ENCODE data around the gene SLC15A2.
"Not testable (repeated sequence)": the region's sequence is repeated elsewhere in the genome, so short reads cannot be mapped to it uniquely, and the experiment has no call there.

SLC15A2 gene, protein sequence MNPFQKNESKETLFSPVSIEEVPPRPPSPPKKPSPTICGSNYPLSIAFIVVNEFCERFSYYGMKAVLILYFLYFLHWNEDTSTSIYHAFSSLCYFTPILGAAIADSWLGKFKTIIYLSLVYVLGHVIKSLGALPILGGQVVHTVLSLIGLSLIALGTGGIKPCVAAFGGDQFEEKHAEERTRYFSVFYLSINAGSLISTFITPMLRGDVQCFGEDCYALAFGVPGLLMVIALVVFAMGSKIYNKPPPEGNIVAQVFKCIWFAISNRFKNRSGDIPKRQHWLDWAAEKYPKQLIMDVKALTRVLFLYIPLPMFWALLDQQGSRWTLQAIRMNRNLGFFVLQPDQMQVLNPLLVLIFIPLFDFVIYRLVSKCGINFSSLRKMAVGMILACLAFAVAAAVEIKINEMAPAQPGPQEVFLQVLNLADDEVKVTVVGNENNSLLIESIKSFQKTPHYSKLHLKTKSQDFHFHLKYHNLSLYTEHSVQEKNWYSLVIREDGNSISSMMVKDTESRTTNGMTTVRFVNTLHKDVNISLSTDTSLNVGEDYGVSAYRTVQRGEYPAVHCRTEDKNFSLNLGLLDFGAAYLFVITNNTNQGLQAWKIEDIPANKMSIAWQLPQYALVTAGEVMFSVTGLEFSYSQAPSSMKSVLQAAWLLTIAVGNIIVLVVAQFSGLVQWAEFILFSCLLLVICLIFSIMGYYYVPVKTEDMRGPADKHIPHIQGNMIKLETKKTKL
- total RNA-seq = 2.0 to 4.0 (median 3.4) reads per million in 4 experiments

DNA sequence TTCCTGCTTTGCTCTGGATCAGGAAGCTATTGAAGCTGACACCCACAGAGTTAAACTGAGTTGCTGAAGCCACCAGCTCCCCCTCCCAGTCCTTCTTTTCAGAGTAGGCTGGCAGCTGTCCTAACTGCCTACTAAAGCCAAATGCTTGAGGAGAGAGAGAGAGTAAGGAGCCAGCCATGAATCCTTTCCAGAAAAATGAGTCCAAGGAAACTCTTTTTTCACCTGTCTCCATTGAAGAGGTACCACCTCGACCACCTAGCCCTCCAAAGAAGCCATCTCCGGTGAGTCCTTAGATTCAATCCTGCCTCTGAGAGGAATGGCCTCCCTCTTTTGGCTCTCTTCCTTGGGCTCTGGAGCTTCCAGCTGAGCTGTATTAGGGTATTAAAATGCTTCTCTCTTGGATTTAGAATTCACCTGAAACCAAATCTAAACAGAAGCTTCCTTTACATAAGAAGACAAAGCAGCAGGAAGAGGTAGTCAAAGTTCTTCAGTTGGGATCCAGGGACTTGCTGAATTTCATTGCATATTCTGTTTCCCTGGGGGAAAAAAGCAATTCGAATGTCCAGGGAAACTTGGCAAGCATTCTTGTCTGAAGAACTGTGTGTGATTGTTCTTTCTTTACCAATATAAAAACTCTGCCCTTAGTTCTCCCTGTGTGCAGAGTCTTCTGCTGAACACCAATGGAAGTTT, at the start of gene SLC15A2:
TSS of gene SLC15A2 (plus strand) at position 101 of the 690 bp plus-strand sequence. CDS start at position 177, 76 bp downstream.
- no peak for DNase-seq

DNA sequence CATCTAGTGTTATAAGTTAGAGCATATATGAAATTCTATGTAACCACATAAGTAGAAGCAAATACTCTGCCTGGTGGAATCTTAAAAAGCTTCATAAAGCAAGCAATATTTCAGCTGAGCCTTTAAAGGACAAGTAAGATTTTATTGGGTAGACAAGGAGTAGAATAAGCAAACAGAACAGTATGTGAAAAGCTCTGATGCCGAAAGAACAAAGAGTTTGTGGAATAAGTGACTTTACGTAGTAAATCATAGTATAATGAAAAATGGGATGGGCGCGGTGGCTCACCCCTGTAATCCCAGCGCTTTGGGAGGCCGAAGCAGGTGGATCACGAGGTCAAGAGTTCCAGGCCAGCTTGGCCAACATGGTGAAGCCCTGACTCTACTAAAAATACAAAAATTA, 49.3 kb upstream of the SLC15A2 start:
- DNase-seq = no peak

DNA sequence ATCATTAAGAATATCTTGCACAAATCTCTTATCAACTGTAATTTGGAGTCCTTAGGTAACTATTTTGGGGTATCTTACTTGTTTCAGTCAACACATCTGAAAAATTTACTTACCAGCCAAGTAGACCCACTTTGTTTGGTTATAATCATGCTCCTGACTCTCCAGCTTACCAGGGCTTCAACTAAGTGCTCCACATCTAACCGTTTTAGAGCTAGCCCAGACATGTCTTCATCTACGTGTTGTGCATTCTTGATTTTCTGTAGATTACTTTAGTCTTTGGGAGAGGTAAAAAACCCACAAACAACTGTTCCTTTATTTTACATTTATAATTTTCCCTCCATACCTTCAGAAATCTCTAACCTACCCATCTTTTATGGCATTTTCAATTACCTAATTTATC, 41.9 kb upstream of the SLC15A2 start:
- no peak for DNase-seq

DNA sequence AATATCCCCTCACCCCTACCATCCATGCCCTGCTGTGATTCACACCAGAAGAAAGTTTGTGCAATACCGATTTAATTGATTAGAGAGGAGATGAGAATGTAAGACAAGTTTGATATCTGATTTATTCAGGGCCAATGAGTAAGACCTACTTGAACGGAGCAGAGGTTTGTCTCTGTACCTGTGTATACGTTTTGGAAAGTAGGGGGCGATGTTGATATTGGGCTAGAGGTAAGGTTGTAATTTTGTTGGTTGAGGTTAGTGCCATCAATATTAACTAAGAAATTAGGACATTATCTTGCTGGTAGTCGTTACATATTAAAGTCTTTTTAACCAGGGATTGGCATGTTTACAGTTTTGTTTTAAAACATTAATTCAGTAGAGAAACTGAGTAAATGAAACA, 38.6 kb upstream of the SLC15A2 start:
- no peak for DNase-seq

DNA sequence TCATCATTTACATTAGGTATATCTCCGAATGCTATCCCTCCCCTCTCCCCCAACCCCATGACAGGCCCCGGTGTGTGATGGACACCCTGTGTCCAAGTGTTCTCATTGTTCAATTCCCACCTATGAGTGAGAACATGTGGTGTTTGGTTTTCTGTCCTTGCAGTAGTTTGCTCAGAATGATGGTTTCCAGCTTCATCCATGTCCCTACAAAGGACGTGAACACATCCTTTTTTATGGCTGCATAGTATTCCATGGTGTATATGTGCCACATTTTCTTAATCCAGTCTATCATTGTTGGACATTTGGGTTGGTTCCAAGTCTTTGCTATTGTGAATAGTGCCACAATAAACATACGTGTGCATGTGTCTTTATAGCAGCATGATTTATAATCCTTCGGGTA, 36.4 kb upstream of the SLC15A2 start:
- DNase-seq = not testable (repeated sequence)

DNA sequence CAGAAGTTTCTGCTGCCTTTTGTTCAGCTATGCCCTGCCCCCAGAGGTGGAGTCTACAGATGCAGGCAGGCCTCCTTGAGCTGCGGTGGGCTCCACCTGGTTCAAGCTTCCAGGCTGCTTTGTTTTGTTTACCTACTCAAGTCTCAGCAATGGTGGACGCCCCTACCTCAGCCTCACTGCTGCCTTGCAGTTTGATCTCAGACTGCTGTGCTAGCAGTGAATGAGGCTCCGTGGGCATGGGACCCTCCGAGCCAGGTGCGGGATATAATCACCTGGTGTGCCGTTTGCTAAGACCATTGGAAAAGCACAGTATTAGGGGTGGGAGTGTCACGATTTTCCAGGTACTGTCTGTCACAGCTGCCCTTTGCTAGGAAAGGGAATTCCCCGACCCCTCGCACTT, 31.0 kb upstream of the SLC15A2 start:
- not testable (repeated sequence) for DNase-seq

DNA sequence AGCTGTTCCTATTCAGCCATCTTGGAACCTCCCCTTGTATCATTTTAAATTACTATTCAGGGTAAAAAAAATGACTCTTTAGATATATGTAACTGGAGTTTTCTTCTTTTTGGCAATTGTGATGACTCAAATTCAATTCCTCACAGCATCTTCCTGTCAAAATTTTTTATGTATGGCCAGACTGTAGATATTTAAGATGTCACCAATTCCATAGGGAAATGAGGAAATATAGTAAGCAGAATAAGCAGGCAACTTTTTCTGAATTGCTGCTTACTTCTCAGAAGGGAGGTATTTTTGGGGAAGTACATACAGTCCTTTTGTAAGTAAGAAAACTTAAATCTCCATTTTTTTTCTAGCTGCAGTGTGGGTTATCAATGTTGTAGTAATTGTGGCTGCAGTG, 30.4 kb upstream of the SLC15A2 start:
- no peak for DNase-seq

DNA sequence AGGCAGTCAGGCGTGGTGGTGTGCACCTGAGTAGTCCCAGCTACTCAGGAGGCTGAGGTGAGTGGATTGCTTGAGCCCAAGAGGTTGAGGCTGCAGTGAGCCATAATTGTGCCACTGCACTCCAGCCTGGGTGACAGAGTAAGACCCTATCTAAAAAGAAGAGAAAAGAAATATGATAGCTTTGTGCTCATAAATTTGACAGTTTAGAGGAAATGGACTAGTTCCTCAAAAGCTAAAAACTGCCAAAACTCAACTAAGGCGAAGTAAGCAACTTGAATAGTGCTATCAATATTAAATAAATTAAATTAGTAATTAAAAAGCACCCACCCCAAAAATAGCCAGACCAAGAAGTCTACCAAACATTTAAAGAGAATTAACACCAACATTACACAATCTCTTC, 24.5 kb upstream of the SLC15A2 start:
- no peak for DNase-seq

DNA sequence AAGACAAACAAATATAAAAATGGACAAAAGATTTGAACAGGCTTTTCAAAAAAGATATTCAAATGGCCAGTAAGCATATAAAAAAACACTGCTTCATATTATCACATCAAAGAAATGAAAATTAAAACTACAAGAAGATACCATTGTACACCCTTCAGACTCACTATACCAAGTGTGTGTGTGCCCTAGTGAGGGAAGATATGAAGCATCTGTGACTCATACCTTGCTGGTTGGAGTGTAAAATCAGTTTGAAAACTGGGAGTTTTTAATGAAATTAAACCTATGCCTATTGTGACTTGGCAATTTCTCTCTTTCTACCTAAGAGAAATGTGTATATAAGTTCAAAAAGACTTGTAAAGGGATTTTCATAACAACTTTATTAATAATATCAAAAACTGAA, 23.5 kb upstream of the SLC15A2 start:
- DNase-seq = no peak

DNA sequence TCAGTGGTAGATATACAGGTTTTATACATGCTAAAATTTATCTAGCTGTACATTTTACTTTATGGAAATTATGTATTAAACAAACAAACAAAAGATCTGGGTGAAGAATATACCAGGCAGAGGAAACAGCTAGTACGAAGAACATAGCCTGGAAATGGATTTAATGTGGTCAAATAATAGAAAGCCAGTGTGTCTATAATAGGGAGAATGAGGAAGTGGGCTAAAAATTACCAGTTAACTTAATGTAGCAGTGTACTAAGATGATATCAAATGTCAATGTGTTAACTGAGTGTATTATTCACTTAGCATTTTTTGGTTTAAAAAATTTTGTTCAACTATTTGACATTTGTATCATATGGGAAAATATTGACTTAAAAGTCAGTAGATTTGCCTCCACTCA, 22.8 kb upstream of the SLC15A2 start:
- DNase-seq = no peak

DNA sequence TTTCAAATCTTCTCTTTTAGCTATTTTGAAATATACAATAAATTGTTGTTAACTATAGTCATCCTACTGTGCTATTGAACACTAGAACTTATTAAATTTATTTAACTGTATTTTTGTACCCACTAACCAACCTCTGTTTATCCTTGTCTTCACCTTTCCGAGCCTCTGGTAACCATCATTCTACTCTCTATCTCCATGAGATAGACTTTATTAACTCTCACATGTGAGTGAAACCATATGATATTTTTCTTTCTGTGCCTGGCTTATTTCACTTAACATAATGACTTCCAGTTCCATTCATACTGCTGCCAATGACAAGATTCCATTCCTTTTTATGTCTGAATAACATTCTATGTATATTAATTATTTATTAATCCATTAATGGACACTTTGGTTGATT, 15.8 kb upstream of the SLC15A2 start:
- no peak for DNase-seq

DNA sequence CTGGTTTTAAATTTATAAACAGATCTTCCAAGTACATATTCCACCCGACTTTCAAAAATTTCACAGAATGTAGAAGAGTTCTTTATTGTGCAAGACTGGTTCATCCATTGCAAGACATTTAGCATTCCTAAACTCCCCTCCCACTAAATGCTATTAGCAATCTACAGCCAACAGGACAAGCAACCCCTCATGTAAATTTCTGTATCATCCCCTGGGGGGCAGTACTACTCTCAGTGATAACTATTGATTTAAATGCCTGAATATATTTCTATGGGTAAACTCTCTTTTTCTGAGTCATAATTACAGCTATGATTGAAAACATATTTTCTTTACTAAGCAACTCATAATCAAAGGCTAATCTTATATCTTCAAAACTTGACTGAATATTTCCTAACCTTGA, 10.7 kb upstream of the SLC15A2 start:
- no peak for DNase-seq

DNA sequence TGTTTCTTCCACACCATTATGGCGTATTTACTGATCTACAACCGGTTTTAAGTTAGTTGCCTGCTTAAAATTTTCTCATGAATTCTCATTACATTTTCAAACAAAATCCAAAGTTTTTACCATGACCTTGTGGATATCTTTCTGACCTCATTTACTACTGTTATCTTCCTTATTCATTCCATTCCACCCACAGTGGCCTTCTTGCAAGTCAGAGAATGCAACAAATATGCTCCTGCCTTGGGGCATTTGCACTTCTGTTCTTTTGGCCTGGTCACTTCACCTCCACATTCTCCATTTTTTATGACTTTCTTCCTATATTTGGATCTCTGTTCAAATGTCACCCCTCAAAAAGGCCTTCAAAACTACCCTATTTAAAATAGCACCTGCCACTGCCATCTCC, 8.8 kb upstream of the SLC15A2 start:
- DNase-seq = no peak

DNA sequence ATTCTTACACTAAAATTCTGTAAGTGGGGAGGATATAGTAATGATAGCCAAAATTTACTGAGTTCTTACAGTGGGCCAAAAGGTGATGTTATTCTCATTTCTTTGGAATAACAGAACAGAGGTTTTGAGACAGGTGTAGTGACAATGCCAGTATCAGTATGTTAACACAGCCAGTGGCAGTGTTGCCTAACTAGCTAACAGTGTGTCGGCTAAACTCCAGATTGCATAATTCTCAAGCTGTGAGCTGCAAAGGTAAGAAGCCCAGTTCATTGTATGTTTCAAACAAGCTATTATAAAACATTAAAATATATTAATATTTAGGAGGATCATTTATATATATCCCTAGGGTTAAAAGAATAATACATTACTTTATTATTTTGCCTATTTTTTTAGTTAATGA, 920 bp downstream of the SLC15A2 start:
- DNase-seq = no peak

DNA sequence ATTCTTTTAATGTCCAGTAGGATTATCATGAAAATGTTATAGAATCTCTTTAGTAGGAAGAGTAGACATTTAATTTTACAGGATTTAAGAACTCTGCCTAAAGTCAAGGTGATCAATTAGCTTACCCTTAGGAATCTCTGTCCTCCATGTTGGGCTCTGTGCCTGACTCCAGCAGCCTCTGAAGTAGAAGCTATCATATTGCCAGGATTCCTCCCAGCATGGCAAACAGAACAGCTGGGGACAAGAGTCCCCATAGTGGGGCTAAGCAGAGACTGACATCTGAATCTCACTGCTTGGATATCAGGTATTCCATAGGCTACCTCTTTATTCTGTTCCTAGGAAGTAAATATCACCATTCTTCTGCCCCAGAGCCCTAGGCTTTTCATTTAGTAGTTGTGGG, 1.5 kb downstream of the SLC15A2 start:
- no peak for DNase-seq

DNA sequence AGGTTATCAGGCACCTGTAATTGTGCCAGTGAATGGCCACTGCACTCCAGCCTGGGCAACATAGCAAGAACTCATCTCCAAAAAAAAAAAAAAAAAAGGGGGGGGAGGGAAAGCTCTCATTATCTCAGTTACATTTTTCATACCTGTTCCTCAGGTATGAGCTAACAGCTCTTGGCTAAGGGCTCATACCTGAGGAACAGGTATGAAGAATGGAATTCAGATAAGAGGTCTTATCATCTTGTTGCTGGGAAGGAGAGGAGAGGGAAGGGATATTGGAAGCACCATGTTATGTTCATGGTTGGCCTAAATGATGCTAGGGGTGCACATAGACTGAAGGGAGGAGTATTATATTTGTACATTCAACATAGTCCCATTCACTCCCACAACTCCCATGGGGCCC, 2.6 kb downstream of the SLC15A2 start:
- DNase-seq = no peak

DNA sequence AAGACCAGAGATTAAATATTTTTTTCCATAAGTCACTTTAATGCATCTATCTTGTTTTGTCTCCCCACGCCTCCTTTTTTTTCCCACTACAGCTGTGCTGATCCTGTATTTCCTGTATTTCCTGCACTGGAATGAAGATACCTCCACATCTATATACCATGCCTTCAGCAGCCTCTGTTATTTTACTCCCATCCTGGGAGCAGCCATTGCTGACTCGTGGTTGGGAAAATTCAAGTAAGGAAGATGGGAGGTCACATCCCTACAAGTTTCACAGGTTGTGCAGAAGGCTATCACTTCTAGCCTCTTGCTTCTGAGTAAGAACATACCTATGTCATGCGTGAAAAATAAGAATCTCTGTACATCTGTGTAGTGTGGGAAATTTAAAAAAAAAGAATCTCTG, 3.1 kb downstream of the SLC15A2 start:
- no peak for DNase-seq

DNA sequence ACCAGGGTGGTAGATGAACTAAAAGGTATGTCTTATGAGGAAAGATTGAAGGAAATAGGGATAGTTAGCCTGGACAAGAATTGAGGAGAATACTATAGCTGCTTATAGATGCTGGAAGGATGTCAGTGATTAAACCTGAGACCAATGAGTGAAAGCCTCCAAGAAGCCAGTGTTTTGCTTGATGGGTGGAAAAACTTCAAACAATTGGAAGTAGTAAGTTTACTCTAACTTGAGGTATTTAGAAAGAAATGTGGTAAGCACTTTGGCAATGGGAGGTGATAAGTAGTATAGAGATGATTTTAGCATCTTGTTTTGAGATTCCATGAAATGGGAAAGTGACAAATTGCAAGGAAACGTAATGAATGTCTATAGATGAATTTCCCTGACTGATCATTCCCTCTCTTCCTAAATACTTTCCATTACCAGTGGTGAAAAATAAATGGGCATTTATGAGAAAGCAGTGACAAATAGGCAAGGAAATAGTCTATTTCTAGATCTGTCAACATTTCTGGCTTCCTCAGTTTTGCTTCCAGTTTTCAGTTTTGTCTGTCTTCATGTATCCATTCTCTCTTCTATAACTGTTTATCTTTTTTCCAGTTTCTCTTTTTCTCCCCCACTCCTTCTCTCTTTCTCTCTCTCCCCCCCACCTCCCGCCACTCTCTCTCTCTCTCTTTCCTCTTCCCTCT, 19.2 kb downstream of the SLC15A2 start:
- no peak for DNase-seq

DNA sequence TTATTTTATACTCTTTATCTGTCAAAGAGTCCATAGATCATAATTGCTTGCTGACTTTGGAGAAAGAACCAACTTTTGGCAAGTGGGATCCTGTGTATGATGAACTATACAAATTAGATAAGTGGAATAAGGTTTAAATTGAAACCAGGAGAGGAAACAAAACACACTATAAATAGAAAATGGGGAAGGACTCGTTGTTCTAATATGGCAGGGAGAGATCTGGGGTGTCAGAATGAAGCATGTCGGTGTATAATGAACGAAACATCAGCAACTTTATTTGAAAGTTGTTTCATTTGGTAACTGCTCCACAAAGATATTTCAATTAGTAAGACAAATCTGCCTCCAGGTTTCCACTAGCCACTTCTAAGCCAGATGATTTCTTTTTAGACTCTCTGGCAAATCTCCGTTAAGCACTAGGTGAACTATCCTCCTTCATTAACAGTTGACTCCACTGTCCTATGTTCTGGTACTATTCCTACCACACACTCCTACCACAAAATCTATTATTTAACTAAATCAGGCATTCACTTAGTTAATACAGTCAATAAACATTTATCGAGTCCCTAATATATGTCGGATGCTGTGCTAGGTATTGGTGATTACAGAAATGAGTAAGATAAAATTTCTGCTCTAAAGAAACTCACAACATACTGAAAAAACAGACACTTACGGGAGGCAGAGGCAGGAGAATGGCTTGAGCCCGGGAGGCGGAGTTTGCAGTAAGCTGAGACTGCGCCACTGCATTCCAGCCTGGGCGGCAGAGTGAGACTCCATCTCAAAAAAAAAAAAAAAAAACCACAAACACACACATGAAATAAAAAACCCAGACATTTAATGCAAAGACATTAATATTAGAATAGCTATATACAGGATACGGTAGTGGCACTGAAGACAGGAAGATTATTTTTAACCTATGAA, 20.1 kb downstream of the SLC15A2 start:
- no peak for DNase-seq

DNA sequence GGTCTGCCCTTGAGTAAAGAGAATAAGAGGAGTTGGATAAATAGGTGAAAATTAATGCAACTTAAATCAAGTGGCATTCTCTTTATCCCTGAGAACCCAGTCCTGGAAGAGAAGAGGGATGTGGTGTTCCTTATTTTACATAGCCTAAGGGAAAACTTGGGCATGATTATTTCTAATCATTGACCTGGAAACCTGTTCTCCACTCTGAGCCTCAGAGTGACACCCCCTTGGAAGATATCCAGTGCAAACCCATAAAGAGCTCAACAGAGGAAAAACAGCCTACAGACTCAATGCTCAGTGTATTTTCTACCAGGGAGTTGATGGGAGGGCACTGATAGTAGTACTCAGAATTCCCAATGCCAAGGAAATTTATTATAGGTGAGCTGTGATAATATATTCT, 22.0 kb downstream of the SLC15A2 start:
- DNase-seq = no peak

DNA sequence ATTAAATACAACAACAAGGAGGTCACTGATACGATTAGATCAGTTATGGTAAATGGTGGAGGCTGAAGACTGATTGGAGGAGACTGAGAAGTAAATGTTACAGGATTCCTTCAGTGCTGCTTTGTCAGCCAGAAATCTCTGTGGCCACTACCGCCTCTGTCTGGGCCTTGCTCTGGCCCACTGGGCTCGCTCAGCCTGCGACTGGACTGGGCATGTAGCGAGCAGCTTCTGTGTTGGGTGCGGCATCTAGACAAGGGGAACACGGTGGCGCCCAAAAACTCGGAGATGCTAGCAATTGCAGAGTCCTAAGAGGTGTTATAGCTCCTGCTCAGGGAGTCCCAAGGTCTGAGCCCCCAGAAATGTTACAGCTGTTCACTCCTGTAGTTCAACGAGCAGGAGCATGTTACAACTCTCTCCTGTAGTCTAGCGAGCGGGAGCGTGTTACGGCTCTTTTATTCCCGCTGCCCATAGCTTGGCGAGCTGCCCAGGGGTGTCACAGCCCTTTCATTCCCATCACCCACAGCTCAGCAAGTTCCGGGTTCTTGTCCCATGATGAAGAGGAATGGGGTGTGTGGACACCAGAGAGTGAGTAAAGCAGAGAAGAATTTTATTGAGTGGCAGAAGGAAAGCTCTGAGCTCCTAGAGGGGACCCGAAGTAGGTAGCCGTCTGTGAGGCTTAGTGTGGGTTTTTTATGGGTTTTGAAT, 24.7 kb downstream of the SLC15A2 start:
- DNase-seq = no peak
